SU-DHL-6 (cell line): ENCODE results near the gene TFRC.

Experiments
- CTCF ChIP-seq: fragments of 200-600 bp; sonication (generic); IDR thresholded peaks from one replicate; pipeline ENCODE4 v1.5.1; 2017; ENCODE audit warnings: antibody characterized with exemption, mild to moderate bottlenecking, low read length, moderate library complexity; ENCODE audit not compliant: insufficient read depth, poor library complexity, severe bottlenecking
- EZH2phosphoT487 ChIP-seq: fragments of 200-600 bp; sonication (generic), shearing (Covaris generic); conservative IDR thresholded peaks from 2 replicates; pipeline ENCODE4 v1.6.1; 2018; ENCODE audit warnings: mild to moderate bottlenecking, antibody characterized with exemption, low read length, moderate library complexity, mixed read lengths

- no peak for TF ChIP-seq CTCF
- no peak for TF ChIP-seq EZH2phosphoT487
These were observed 26.6 kb downstream of the TFRC start for GRCh38 chr3:196055240-196055639.
